ENCODE data around the gene MTFR2.

The MTFR2 gene

DNA sequence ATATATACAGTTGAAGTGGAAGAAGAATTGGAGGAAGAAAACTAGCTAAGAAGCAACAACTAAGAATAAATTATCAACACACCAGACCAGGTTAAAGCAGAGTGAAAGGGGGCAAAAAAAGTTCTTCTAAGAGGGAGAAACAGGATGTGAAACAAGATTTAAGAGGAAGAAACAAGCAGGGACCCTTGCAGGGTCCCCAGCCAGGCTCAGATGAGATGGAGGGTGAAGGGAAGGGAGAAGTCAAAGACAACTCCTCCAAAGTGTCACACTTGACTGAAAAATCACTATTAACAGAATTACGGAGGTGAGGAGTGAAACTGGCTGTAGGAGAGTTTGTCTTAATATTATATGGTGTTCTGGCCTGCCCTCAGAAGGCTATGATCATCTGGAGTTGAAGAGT is 65.4 kb downstream of the MTFR2 start:
- no peaks in the 10 kb centered on the region for H3K27me3 Mint-ChIP-seq
- H3K4me3 Mint-ChIP-seq, result no peak overlapping the region
- H3K4me1 Mint-ChIP-seq (ENCODE audit: low read depth), result no peaks in the 10 kb centered on the region
- no peaks in the 10 kb centered on the region for H3K9me3 Mint-ChIP-seq
- H3K36me3 Mint-ChIP-seq (ENCODE audit: low read depth), result no peaks in the 10 kb centered on the region
- H3K27ac Mint-ChIP-seq, result no peak overlapping the region
- no peak for DNase-seq

DNA sequence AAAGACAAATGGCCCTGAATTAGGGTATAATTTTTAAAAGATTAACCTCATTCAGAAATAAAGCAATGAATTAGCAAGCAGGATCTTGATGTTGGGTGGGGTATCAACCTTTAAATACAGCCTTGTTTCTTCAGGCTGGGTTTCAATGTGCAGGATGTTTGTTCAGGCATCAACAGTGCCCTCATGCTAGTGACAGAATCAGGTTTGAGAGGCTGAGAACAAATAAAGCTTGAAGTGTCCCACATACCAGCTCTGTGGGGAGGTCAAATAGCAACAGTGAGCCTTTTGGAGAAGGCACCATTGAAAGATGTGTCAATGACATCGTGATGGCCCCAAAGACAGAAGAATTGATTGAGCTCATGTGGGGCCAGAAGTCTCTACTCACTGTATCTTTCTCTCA is 68.2 kb downstream of the MTFR2 start:
- H3K4me3 Mint-ChIP-seq, result no peak overlapping the region
- H3K4me1 Mint-ChIP-seq (ENCODE audit: low read depth), result no peaks in the 10 kb centered on the region
- no peaks in the 10 kb centered on the region for H3K9me3 Mint-ChIP-seq
- DNase-seq, result no peak
- no peak overlapping the region for H3K27ac Mint-ChIP-seq
- H3K36me3 Mint-ChIP-seq (ENCODE audit: low read depth), result no peaks in the 10 kb centered on the region
- peaks cover 4% of the 10 kb centered on the region for H3K27me3 Mint-ChIP-seq

DNA sequence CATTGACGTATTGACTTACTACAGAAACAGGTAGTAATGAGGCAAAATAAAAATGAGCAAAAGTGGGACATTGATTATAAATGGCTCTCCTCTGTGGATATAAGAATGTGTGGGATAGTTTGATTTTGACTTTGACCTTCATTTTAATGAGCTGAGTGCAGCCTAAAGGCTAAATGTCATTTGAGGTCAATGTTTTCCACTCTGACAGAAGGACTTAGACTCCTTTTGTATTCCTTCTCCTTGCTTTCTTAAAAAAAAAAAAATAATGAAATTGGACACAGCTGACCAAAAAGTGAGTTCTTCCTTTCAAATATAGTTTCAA is 68.6 kb downstream of the MTFR2 start:
- DNase-seq, result no peak
- Mint-ChIP-seq H3K27ac (no peak overlapping the region), H3K4me3 (no peak overlapping the region), H3K27me3 (peaks cover 4% of the 10 kb centered on the region), H3K4me1 (ENCODE audit: low read depth) (no peaks in the 10 kb centered on the region), H3K36me3 (ENCODE audit: low read depth) (no peaks in the 10 kb centered on the region), H3K9me3 (no peaks in the 10 kb centered on the region)
